Measurements from ENCODE around the gene ARSG.

- TF ChIP-seq GATA2 (IDR thresholded peaks at IDR 0.05; ENCODE audit: low read depth, low read length) (no peak), GATA3 (IDR thresholded peaks at IDR 0.05; ENCODE audit: low read depth, low read length) (no peak)
Measured at GRCh38 chr17:68390888-68391545, 99.7 kb downstream of the ARSG start.
